Retina (tissue), 1 donor: Measurements from ENCODE around the gene HM13.
A peak's percentile ranks its signal among the peaks of the same experiment; 100 is the strongest.
"Not testable (repeated sequence)": the region's sequence is repeated elsewhere in the genome, so short reads cannot be mapped to it uniquely, and the experiment has no call there.

Source experiments
- DNase-seq: peaks from one replicate; pipeline ENCODE4 v3.0.0-alpha.2; 2016

HM13 gene

DNA sequence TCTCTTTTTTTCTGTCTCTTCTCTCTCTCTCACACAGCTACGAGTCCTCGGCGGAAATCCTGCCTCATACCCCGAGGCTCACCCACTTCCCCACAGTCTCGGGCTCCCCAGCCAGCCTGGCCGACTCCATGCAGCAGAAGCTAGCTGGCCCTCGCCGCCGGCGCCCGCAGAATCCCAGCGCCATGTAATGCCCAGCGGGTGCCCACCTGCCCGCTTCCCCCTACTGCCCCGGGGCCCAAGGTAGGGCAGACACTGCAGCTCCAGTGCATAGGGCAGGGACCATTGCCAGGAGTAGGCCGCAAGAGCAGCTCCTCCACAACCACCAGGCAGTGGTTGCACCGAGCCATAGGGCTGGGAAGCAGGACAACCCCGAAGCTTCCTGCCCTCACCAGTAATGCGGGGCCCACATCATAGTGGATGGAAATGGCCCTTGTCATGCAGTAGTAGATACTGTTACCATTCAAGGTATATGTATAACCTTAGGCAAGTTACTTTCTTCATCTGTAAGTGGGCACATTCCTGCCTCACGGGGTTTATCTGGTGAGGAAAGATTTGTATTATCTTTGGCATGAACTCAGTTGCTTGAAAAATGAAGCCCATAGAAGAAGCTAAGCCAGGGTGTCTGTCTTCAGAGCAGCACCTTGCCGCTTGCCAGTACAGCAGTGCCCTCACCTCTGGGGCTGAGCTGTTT is 53.9 kb downstream of the HM13 start:
- no peak for DNase-seq

GRCh38 chr20:31568773-31569162 is 54.5 kb downstream of the HM13 start:
- no peak for DNase-seq

GRCh38 chr20:31569163-31570020 is 55.1 kb downstream of the HM13 start:
- peak; percentile 80 for DNase-seq

GRCh38 chr20:31570021-31570463 is 55.8 kb downstream of the HM13 start:
- DNase-seq, result no peak

DNA sequence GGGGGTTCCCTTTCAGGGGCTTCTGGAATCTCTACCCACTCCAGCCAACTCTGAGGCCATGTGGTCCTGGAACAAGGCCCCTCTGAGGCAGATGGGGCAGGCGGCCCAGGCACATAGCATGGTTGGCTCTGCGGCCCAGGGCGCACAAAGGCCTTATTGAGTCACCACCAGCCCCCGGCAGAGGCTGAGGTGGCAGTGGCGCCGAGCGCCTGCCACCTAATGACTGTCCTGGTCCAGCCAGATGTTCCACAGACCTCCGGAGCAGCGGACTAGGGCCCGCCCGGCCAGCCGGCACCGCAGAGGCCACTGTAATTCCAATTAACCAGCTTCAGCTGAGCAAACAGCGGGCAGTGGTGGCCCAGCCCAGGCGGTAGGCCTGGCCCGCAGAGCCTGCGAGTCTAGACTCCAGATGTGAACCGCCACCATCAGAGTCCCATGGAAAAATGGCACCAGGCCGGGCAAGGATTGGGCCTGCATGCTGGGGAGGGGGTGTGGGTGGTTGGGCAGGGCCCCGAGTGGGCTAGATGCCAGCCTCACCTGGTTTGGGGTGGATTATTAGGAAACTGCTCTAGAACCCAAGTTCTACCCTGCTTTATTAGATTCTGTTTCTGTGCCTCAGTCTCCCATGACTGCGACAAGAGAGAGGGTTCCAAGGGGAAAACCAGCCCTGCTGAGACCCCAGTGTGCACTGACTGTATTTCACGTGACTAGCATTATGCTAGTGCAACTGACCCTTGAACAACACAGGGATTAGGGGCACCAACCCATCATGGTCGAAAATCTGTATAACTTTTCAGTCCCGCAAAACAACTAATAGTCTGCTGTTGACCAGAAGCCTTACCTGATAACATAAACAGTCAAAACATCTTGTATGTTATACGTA is 56.7 kb downstream of the HM13 start:
- DNase-seq, result no peak

DNA sequence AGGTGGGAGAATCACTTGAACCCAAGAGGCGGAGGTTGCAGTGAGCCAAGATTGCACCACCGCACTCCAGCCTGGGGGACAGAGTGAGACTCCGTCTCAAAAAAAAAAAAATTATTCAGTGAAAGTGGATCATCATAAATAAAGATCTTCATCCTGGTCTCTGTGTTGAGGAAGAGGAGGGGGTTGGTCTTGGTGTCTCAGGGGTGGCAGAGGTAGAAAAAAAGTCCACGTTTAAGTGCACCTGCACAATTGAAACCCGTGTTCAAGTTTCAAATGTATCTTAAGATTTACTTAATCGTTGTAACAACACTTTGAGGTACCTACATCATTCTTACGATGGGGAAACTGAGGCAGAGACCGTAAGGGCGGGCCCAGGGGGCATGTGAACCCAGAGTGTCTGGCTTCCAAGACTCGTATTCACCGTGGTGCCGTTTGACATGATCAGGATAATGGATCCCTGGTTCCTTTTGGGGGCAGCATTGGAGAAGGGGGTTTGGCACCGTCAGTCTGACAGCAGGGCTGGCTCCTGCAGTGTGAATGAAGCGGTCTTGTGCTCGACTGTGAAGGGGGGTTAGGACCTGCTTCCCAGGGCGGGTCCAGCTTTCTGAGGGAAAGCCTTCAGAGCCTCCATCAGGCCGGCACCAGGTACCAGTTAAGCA is 57.9 kb downstream of the HM13 start:
- DNase-seq, result peak; percentile 24

DNA sequence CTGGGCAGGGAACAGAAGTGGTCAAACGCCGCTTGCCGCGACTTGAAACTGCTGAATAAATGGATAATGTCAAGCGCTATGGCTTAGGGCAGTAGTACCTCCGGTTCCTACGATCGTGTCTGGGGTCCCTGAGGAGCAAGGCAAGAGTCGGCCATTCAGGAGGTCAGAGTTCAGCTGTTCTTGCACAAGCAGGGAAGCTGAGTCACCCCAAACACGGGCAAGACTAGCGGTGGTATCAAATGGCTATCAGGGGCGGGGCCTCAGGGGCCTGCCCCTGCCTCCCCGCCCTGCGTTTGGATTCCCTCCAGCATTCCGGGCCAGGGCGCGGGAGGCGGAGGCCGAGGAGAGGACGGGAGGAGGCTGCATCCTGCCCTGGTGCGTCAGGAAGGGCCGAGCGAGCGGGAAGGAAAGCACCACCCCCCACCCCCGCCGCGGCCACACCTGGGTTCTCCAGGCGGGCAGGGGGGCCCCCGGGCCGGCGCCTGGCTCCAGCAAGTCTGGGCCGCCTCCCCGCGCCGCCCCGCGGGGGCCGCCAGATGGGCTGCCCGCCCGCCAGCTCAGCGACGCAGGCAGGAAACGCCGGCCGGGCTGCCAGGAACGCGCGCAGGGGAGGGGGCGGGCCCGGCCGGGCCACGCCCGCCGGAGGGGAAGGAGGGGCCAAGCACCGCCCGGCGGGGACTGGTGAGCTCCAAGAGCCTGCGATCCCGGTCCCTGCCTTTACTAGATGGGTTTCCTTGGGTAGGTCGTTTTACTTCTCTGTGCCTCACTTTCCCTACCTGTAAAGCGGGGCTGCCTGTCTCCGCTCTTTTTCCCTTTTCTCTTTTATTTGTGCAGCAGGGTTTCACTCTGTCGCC is 58.7 kb downstream of the HM13 start:
- DNase-seq, result peak; percentile 91

- DNase-seq, result no peak
Measured at GRCh38 chr20:31573555-31574321, 59.5 kb downstream of the HM13 start.

- not testable (repeated sequence) for DNase-seq
Measured at GRCh38 chr20:31574986-31575385, 60.7 kb downstream of the HM13 start.

- DNase-seq, result no peak
Measured at GRCh38 chr20:31576751-31577150, 62.5 kb downstream of the HM13 start.

DNA sequence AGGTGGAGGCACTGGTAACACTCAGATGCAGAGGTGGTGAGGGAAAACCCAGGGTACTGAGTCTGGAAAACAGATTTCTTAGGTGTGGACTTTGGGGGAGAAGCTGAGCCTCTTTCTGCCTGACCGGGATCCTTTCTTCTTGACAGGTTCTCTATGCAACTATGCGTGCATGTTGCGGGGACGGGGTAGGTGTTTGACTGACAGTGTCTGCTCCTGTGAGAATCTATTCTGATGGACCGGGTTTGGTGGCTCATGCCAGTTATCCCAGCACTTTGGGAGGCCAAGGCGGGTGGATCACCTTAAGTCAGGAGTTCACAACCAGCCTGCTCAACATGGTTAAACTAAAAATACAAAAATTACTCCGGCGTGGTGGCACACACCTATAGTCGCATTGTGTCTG is 63.0 kb downstream of the HM13 start:
- DNase-seq, result no peak

GRCh38 chr20:31578448-31579138 is 64.4 kb downstream of the HM13 start:
- DNase-seq, result no peak

DNA sequence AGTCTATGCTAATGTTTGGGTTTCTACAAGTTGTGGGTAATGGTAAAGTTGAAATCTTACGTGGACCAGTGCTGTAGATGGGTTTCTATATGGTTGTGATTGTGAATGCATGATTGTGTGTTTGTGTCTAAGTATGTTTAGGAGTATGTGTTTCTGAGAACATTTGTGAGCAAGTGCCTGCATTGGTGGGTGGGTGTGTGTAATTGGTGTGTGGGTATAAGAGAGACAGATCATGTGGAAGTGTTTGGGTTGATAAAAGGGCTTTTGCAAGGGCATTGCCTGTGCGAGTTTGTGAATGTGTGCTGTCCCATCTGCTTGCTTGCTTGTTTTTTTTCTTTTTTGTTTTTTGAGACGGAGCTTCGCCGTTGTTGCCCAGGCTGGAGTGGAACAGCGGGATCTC is 65.0 kb downstream of the HM13 start:
- DNase-seq, result no peak

- not testable (repeated sequence) for DNase-seq
Measured at GRCh38 chr20:31579941-31580651, 65.9 kb downstream of the HM13 start.

DNA sequence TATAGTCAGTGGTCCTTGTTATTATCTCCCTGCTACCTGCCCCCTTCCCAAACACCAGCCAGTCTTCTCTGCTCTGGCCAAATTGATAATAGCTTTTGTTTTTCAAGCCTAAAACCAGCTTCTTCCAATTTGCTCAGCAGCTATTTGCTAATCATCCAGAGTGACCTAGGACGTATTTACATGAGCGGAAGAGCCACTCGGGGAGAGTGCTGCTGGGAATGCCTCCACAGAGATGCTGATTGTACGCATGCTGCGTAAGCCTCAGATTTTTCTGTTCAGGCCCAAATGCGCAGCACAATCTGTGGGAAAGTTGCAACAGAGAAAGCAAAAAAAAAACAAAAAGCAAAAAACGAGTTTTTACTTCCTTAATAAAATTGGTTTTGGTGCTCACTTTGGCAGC is 66.5 kb downstream of the HM13 start:
- no peak for DNase-seq

DNA sequence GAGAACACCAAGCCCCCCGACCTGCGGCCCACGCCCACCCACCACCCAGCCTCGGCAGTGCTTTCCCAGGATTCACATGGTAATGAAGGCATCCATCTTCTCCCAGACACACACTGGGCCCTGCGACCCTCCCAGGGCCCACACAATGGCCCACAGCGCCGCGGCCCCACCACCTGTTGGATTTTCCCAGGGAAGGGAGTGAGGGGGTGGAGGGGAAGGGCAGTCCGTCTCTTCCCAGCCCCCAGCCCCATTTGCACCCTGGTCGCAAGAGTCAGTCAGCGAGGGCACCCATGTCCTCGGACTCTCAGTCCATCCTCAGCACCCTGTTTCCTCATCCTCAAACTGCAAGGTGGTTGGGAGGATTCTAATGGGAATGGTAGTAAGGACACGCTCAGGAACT is 67.1 kb downstream of the HM13 start:
- DNase-seq, result no peak

- peak; percentile 63 for DNase-seq
Measured at GRCh38 chr20:31587545-31588389, 73.5 kb downstream of the HM13 start.

DNA sequence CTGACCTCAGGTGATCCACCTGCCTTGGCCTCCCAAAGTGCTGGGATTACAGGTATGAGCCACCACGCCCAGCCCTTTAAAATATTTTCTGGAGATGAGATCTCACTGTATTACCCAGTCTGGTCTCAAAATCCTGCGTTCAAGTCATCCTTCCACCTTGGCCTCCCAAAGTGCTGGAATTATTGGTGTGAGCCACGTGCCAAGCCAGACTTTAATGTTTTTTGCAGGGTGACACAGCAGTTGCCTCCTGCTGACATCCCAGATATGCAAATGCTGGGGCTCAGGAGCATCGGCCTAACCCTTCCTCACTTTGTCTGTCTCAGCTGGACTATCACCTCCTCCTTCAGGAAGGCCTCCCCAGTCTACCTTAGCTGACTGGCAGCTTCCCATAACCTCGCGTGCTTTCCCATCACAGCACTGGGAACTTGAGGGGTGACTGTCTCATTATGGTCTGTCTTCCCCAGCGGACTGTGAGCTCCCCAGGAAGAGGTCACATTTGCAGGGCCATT is 76.5 kb downstream of the HM13 start:
- DNase-seq, result no peak
